OCI-LY1 (cell line): Measurements from ENCODE around the gene OSBPL6.

ENCODE experiments used
- CTCF ChIP-seq: fragments of 200-600 bp; sonication (generic), shearing (Covaris generic); IDR thresholded peaks from 2 replicates; pipeline ENCODE4 v1.5.1; 2017; ENCODE audit warnings: mild to moderate bottlenecking, antibody characterized with exemption, low read length, moderate library complexity, mixed read lengths
- EZH2 ChIP-seq: fragments of 200-600 bp; sonication (generic), shearing (Covaris generic); IDR thresholded peaks from 2 replicates; pipeline ENCODE4 v1.8.0; 2017; ENCODE audit warnings: borderline replicate concordance, mixed run types, mild to moderate bottlenecking, antibody characterized with exemption, low read length, moderate library complexity, mixed read lengths

- TF ChIP-seq CTCF (no peak), EZH2 (no peak)
Measured at GRCh38 chr2:178297091-178297411, 102.7 kb downstream of the OSBPL6 start.
